LNCAP (cell line): ENCODE data around the gene TRIM56.

ENCODE experiments used
- CTCF ChIP-seq: fragments of 450-650 bp; IDR thresholded peaks from 2 replicates; pipeline ENCODE4 v1.5.1; 2017; ENCODE audit warnings: mild to moderate bottlenecking

The TRIM56 gene

GRCh38 chr7:101097561-101097960 is 12.3 kb downstream of the TRIM56 start:
- TF ChIP-seq CTCF, result no peak

DNA sequence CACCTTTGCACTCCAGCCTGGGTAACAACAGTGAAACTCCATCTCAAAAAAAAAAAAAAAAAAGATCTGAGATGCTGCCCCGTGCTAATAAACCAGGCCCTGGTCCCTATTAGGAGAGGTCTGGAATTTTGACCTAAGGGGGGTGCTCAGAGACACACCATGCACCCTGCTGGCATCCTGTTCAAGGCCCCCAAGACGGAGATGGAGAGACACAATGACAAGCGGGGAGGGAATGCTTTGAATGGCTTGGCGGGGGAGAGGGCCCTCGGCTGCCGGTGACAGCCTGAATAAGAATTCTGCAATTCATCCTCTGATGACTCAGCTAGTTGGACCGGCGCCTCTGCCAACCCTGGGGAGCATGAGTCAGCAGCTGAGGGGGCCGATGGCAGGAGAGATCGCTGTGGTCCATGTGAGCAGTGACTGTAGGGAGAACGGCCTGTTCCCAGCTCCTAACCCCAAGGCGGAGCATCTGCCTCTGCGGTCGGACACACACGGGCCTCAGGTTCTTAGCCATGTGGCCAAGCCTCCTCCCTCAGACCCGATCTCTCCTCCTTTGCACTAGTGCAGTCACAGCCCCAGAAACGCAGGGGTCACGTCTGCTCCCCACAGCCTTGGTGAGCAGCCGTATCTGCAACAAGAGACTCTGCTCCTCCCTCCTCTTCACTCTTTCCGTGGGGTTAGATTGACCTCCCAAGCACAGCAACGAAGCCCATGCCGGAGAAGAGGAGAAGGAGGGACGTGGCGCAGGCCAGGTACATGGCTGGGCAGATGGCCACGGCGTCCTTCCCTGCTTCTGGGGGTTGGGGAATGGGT is 14.9 kb downstream of the TRIM56 start:
- no peak for TF ChIP-seq CTCF

- TF ChIP-seq CTCF, result no peak
These were observed 15.9 kb downstream of the TRIM56 start for GRCh38 chr7:101100858-101101847.

DNA sequence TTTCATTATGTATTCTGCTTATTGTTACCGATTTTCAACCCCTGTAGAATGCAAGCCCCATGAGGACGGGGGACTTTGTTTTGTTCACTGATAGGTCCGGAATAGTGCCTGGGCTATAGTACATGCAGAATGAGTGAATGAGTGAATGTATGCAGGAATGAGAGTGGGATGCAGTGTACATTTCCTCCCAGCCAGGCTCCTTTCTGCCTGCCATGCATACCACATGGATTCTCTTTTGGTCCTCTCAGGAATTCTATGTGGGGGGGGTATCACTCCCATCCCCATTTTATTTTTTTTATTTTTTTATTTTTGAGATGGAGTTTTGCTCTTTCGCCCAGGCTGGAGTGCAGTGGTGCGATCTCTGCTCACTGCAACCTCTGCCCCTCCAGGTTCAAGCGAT is 16.7 kb downstream of the TRIM56 start:
- no peak for TF ChIP-seq CTCF

DNA sequence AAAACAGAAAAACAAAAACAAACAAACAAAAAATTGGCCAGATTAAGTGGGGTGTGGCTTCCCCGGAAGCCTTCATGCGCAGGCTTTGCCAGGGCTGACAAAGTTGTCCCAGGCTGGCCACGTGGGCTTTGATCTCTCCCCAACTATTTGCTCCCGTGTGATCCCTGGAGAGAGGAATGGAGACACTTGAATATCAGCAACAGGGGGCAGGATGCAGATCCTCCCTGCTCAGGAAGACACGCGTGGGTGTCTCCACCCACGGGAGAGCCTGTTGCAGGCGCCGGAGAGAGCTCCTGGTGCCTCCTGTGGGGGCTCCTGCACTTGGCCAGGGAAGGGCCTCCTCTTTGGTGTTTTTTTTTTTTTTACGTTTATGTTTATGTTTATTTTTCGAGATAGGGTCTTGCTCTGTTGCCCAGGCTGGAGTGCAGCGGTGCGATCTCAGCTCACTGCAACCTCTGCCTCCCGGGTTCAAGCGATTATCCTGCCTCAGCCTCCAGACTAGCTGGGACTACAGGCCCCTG is 19.0 kb downstream of the TRIM56 start:
- TF ChIP-seq CTCF, result no peak

- TF ChIP-seq CTCF, result no peak
These were observed 19.5 kb downstream of the TRIM56 start for GRCh38 chr7:101104799-101105198.

DNA sequence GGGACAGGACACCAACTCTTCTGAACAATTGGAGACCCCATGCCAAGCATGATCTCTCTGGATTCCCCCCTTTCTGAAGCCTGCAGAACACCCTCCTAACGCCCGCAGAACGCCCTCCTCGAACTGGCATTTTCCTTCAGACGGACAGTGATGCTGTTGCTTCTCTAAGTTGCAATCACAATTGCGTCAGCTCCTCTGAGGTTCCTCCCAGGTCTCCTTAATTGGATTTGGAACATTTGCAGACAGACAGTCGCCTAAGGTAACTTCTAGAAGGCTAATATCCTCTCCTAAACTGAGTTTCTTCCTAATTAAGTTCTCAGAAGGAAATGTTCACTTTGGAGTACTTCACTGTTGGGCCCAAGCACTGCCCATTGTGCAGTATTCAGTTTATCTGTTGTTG is 21.1 kb downstream of the TRIM56 start:
- TF ChIP-seq CTCF, result no peak
